Measurements from ENCODE around the gene EGLN2.
A peak's percentile ranks its signal among the peaks of the same experiment; 100 is the strongest.

Gene EGLN2

DNA sequence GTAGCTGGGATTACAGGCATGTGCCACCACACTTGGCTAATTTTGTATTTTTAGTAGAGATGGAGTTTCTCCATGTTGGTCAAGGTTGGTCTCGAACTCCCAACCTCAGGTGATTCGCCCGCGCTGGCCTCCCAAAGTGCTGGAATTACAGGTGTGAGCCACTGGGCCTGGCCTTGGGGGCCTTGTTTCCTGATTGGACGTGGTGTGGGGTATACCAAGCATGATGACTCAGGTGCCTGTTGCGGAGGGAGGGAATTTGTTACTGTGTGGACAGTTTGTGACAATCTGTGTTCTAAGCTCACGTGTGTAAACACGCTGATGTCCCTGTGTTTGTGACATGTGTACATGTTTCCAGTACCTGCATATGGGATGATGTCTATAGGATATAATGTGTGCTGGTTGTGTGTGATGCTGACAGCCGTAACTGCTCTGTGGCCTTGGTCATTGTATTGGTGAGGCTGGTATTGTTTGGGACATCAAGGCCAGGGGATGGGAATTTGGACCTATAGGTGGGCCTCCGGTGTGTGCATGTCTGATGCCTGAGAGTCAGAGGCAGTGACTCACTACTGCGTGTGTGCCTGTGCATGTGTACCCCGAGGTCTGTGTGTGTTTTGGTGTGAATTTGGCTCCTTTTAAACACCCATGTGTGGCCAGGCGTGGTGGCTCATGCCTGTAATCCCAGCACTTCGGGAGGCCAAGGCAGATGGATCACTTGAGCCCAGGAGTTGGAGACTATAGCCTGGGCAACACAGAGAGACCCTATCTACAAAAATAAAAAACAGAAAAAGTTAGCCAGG, 1.6 kb upstream of the EGLN2 start:
- DNase-seq (ENCODE audit: low spot score): no peak
- TF ChIP-seq, protein P1, sequence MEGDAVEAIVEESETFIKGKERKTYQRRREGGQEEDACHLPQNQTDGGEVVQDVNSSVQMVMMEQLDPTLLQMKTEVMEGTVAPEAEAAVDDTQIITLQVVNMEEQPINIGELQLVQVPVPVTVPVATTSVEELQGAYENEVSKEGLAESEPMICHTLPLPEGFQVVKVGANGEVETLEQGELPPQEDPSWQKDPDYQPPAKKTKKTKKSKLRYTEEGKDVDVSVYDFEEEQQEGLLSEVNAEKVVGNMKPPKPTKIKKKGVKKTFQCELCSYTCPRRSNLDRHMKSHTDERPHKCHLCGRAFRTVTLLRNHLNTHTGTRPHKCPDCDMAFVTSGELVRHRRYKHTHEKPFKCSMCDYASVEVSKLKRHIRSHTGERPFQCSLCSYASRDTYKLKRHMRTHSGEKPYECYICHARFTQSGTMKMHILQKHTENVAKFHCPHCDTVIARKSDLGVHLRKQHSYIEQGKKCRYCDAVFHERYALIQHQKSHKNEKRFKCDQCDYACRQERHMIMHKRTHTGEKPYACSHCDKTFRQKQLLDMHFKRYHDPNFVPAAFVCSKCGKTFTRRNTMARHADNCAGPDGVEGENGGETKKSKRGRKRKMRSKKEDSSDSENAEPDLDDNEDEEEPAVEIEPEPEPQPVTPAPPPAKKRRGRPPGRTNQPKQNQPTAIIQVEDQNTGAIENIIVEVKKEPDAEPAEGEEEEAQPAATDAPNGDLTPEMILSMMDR (IDR thresholded peaks at IDR 0.05; ENCODE audit: extremely low read depth, insufficient read depth, missing control alignments): no peak
- in situ Hi-C loops (cut with MboI; ENCODE audit: low pct_unique_long_range_greater_than_20kb, low sequenced_read_pairs, unreplicated experiment): no loop called here

DNA sequence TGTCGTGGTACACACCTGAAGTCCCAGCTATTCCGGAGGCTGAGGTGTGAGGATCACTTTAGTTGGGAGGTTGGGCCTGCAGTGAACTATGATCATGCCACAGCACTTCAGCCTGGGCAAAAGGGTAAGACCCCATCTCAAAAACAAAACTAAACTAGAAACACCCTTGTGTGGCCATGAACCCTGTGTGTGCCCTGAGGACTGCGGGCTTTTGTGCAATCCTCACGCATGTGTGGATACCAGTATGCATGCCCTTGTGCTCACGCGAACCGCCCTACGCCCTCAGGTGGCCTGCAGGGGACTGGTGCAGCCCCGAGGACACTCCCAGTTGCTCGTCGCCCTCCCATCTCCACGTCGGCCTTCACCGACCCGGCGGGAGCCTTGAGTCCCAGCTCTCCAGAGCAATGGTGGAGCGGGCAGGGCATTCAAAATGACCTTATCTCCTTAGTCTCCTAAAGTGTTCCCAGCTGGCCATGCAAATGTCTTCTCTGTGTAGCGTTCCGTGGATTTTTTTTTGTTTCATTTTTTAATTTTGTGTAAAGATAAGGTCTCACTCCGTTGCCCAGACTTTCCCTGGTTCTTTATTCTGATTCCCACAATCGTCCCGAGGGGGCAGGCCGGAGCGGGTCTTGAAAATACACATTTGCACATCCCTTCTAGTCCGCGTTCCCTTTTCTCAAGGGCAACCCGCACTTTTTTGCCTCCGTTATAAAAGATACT, 868 bp upstream of the EGLN2 start:
- DNase-seq (ENCODE audit: low spot score): peak; percentile 80
- in situ Hi-C loops (cut with MboI; ENCODE audit: low pct_unique_long_range_greater_than_20kb, low sequenced_read_pairs, unreplicated experiment): no loop called here
- TF ChIP-seq, protein P1 (IDR thresholded peaks at IDR 0.05; ENCODE audit: extremely low read depth, insufficient read depth, missing control alignments): peak; percentile 48

DNA sequence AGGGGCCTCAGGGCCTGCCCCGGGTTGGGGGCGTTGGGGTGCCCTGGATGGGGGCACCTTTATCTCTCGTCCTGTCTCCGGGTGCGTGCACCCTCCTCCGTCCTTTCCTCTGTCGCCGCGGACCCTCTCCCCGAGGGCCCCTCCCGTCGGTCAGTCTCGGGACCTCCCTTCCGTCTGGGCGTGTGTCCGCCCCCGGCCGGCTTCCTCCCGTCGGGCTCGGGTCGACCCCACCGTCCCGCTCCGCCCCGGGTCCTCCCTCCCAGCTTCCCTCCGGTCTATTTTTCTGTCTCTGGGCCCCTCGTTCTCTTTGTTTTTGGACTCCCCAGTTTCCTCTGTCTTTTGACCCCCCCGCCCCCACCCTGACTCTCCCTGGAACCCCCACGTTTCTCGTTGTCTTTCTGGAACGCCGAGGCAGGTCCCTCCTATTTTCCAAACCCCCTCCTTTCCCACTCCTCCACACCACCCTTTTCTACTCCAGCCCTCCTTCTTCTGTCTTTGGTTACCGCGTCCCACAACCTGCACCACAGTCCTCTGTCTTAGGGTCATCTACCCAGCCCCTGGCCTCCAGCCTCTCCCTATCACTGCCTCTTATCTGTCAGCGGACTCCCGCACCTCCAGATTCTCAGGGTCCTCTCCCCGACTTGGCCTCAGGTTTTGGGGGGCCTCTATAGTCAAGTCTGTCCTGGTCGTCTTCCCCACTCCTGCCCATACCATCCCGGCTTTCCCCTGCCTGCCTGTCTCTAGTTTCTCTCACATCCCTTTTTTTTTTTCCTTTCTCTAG, 757 bp downstream of the EGLN2 start:
- peak; percentile 70 for DNase-seq (ENCODE audit: low spot score)
- in situ Hi-C loops (cut with MboI; ENCODE audit: low pct_unique_long_range_greater_than_20kb, low sequenced_read_pairs, unreplicated experiment): no loop called here
- TF ChIP-seq, protein P1 (IDR thresholded peaks at IDR 0.05; ENCODE audit: extremely low read depth, insufficient read depth, missing control alignments): no peak

DNA sequence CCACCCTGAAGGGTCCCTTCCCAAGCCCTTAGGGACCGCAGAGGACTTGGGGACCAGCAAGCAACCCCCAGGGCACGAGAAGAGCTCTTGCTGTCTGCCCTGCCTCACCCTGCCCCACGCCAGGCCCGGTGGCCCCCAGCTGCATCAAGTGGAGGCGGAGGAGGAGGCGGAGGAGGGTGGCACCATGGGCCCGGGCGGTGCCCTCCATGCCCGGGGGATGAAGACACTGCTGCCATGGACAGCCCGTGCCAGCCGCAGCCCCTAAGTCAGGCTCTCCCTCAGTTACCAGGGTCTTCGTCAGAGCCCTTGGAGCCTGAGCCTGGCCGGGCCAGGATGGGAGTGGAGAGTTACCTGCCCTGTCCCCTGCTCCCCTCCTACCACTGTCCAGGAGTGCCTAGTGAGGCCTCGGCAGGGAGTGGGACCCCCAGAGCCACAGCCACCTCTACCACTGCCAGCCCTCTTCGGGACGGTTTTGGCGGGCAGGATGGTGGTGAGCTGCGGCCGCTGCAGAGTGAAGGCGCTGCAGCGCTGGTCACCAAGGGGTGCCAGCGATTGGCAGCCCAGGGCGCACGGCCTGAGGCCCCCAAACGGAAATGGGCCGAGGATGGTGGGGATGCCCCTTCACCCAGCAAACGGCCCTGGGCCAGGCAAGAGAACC, 1.5 kb downstream of the EGLN2 start:
- no peak for DNase-seq (ENCODE audit: low spot score)
- in situ Hi-C loops (cut with MboI; ENCODE audit: low pct_unique_long_range_greater_than_20kb, low sequenced_read_pairs, unreplicated experiment): no loop called here
- TF ChIP-seq, protein P1 (IDR thresholded peaks at IDR 0.05; ENCODE audit: extremely low read depth, insufficient read depth, missing control alignments): no peak

DNA sequence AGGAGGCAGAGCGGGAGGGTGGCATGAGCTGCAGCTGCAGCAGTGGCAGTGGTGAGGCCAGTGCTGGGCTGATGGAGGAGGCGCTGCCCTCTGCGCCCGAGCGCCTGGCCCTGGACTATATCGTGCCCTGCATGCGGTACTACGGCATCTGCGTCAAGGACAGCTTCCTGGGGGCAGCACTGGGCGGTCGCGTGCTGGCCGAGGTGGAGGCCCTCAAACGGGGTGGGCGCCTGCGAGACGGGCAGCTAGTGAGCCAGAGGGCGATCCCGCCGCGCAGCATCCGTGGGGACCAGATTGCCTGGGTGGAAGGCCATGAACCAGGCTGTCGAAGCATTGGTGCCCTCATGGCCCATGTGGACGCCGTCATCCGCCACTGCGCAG, 2.0 kb downstream of the EGLN2 start:
- in situ Hi-C loops (cut with MboI; ENCODE audit: low pct_unique_long_range_greater_than_20kb, low sequenced_read_pairs, unreplicated experiment): no loop called here
- TF ChIP-seq, protein P1 (IDR thresholded peaks at IDR 0.05; ENCODE audit: extremely low read depth, insufficient read depth, missing control alignments): no peak
- no peak for DNase-seq (ENCODE audit: low spot score)
